Measurements from ENCODE around the gene CLEC18A.

DNA sequence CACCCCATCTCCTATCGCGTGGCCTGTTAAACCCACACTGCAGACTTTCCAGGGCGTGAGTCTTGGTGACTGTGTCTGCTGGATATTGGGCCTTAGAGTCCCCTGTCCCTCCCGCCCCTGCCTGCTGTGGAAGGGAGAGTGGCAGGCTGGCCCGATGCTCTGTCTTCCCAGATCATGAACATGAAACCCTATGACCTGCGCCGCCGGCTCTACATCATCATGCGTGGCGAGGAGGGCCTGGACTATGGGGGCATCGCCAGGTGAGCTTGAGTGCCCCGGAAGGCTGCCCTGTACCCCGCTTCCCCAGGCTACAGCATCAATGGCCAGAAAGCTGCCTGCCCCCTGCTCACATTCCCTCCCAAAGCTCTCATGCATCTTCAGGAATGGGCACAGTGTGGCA, 19.5 kb upstream of the CLEC18A start:
- no peak for TF ChIP-seq POLR2A (IDR thresholded peaks at IDR 0.05)
- TF ChIP-seq, protein P1, sequence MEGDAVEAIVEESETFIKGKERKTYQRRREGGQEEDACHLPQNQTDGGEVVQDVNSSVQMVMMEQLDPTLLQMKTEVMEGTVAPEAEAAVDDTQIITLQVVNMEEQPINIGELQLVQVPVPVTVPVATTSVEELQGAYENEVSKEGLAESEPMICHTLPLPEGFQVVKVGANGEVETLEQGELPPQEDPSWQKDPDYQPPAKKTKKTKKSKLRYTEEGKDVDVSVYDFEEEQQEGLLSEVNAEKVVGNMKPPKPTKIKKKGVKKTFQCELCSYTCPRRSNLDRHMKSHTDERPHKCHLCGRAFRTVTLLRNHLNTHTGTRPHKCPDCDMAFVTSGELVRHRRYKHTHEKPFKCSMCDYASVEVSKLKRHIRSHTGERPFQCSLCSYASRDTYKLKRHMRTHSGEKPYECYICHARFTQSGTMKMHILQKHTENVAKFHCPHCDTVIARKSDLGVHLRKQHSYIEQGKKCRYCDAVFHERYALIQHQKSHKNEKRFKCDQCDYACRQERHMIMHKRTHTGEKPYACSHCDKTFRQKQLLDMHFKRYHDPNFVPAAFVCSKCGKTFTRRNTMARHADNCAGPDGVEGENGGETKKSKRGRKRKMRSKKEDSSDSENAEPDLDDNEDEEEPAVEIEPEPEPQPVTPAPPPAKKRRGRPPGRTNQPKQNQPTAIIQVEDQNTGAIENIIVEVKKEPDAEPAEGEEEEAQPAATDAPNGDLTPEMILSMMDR (IDR thresholded peaks at IDR 0.05), result no peak
- TF ChIP-seq EP300 (IDR thresholded peaks at IDR 0.05), result no peak
- no peak for TF ChIP-seq POLR2AphosphoS5 (IDR thresholded peaks at IDR 0.05)

Measured in sigmoid colon (tissue), 4 donors.